HG02970 (cell line): ENCODE measurements around the gene PLEKHH2.
A peak's percentile ranks its signal among the peaks of the same experiment; 100 is the strongest.

ENCODE experiments used
- ATAC-seq: cut with Tn5 transposase; IDR thresholded peaks from one replicate; pipeline ENCODE4 v1.9.1; 2021; ENCODE audit warnings: mild to moderate bottlenecking, moderate library complexity, moderate number of reproducible peaks; ENCODE audit not compliant: unreplicated experiment, low FRiP score

The PLEKHH2 gene

GRCh38 chr2:43752302-43752701 is 115.2 kb downstream of the PLEKHH2 start:
- ATAC-seq = no peak

GRCh38 chr2:43754180-43754579 is 117.1 kb downstream of the PLEKHH2 start:
- no peak for ATAC-seq

GRCh38 chr2:43758739-43759138 is 121.7 kb downstream of the PLEKHH2 start:
- ATAC-seq = no peak

GRCh38 chr2:43759195-43759594 is 122.1 kb downstream of the PLEKHH2 start:
- no peak for ATAC-seq

- ATAC-seq = no peak
Measured at GRCh38 chr2:43762286-43762685, 125.2 kb downstream of the PLEKHH2 start.

GRCh38 chr2:43763091-43763490 is 126.0 kb downstream of the PLEKHH2 start:
- no peak for ATAC-seq

GRCh38 chr2:43764086-43764705 is 127.1 kb downstream of the PLEKHH2 start:
- ATAC-seq = no peak

- no peak for ATAC-seq
Measured at GRCh38 chr2:43766006-43766405, 128.9 kb downstream of the PLEKHH2 start.

- ATAC-seq = peak; percentile 99
Measured at GRCh38 chr2:43773876-43774613, 137.0 kb downstream of the PLEKHH2 start, which contains the start of gene DYNC2LI1. TSS of gene DYNC2LI1 (plus strand) at chr2:43774039. CDS start at chr2:43774139, 100 bp downstream.

- no peak for ATAC-seq
Measured at GRCh38 chr2:43774617-43775016, 137.6 kb downstream of the PLEKHH2 start.

- no peak for ATAC-seq
Measured at GRCh38 chr2:43776324-43776723, 139.3 kb downstream of the PLEKHH2 start.

GRCh38 chr2:43777306-43777926 is 140.4 kb downstream of the PLEKHH2 start:
- ATAC-seq = no peak

GRCh38 chr2:43778233-43778632 is 141.2 kb downstream of the PLEKHH2 start:
- no peak for ATAC-seq

GRCh38 chr2:43787895-43788294 is 150.8 kb downstream of the PLEKHH2 start:
- no peak for ATAC-seq

- no peak for ATAC-seq
Measured at GRCh38 chr2:43788646-43789045, 151.6 kb downstream of the PLEKHH2 start.

GRCh38 chr2:43790147-43790546 is 153.1 kb downstream of the PLEKHH2 start:
- ATAC-seq = no peak

- ATAC-seq = no peak
Measured at GRCh38 chr2:43791035-43791765, 154.1 kb downstream of the PLEKHH2 start.

- ATAC-seq = no peak
Measured at GRCh38 chr2:43792653-43793052, 155.6 kb downstream of the PLEKHH2 start.

- ATAC-seq = no peak
Measured at GRCh38 chr2:43794956-43795355, 157.9 kb downstream of the PLEKHH2 start.

- ATAC-seq = no peak
Measured at GRCh38 chr2:43796206-43796605, 159.1 kb downstream of the PLEKHH2 start.

GRCh38 chr2:43798300-43798699 is 161.2 kb downstream of the PLEKHH2 start:
- ATAC-seq = no peak
